Brain microvascular endothelial cell (primary cell): ENCODE measurements around the gene WBP11.
A peak's percentile ranks its signal among the peaks of the same experiment; 100 is the strongest.

Experiments
- DNase-seq: peaks from one replicate; pipeline ENCODE4 v3.0.0-alpha.2; 2020
- H3K27ac ChIP-seq: fragments of 250-450 bp; sonication (Bioruptor Pico); 2 replicates; pipeline ENCODE4 v1.5.1; 2020; ENCODE audit warnings: mild to moderate bottlenecking, moderate library complexity
- H3K27me3 ChIP-seq: fragments of 250-450 bp; sonication (Bioruptor Pico); replicated peaks from 2 replicates; pipeline ENCODE4 v1.5.1; 2020; ENCODE audit warnings: mild to moderate bottlenecking
- H3K36me3 ChIP-seq: fragments of 250-450 bp; sonication (Bioruptor Pico); replicated peaks from 2 replicates; pipeline ENCODE4 v1.5.1; 2020; ENCODE audit warnings: mild to moderate bottlenecking
- H3K4me3 ChIP-seq: 2 replicates; pipeline ENCODE4 v1.5.1; 2011; ENCODE audit warnings: low read depth, mild to moderate bottlenecking, control low read depth, low read length, moderate library complexity
- in situ Hi-C: cut with HindIII; loops from 2 replicates; pipeline ENCODE4 v1.10.0; 2017; ENCODE audit warnings: low sequenced_read_pairs, low pct_ligation_motif_present
- TF ChIP-seq, protein P1 (sequence below): IDR thresholded peaks from 2 replicates; pipeline ENCODE4 v1.5.1; 2011; ENCODE audit warnings: low read depth, mild to moderate bottlenecking, moderate library complexity, low read length, control low read depth, inconsistent platforms; ENCODE audit errors: missing control alignments

The WBP11 gene

GRCh38 chr12:14811486-14811885 is 8.2 kb upstream of the WBP11 start:
- Histone ChIP-seq H3K4me3 (no peak overlapping the region), H3K27ac (no peak overlapping the region), H3K36me3 (no peaks in the 10 kb centered on the region), H3K27me3 (no peaks in the 10 kb centered on the region)
- in situ Hi-C loops, result no loop called here
- TF ChIP-seq, protein P1, sequence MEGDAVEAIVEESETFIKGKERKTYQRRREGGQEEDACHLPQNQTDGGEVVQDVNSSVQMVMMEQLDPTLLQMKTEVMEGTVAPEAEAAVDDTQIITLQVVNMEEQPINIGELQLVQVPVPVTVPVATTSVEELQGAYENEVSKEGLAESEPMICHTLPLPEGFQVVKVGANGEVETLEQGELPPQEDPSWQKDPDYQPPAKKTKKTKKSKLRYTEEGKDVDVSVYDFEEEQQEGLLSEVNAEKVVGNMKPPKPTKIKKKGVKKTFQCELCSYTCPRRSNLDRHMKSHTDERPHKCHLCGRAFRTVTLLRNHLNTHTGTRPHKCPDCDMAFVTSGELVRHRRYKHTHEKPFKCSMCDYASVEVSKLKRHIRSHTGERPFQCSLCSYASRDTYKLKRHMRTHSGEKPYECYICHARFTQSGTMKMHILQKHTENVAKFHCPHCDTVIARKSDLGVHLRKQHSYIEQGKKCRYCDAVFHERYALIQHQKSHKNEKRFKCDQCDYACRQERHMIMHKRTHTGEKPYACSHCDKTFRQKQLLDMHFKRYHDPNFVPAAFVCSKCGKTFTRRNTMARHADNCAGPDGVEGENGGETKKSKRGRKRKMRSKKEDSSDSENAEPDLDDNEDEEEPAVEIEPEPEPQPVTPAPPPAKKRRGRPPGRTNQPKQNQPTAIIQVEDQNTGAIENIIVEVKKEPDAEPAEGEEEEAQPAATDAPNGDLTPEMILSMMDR, result no peak
- DNase-seq, result no peak

GRCh38 chr12:14810953-14811483 is 7.7 kb upstream of the WBP11 start:
- no peaks in the 10 kb centered on the region for H3K27me3 ChIP-seq
- no peaks in the 10 kb centered on the region for H3K36me3 ChIP-seq
- in situ Hi-C loops, result no loop called here
- TF ChIP-seq, protein P1, result peak; percentile 84
- H3K4me3 ChIP-seq, result no peak overlapping the region
- peak; percentile 45 for DNase-seq
- no peak overlapping the region for H3K27ac ChIP-seq

GRCh38 chr12:14810167-14810952 is 7.1 kb upstream of the WBP11 start:
- TF ChIP-seq, protein P1, result no peak
- Histone ChIP-seq H3K36me3 (no peaks in the 10 kb centered on the region), H3K27me3 (no peaks in the 10 kb centered on the region), H3K4me3 (no peak overlapping the region), H3K27ac (no peak overlapping the region)
- in situ Hi-C loops, result no loop called here
- DNase-seq, result no peak

DNA sequence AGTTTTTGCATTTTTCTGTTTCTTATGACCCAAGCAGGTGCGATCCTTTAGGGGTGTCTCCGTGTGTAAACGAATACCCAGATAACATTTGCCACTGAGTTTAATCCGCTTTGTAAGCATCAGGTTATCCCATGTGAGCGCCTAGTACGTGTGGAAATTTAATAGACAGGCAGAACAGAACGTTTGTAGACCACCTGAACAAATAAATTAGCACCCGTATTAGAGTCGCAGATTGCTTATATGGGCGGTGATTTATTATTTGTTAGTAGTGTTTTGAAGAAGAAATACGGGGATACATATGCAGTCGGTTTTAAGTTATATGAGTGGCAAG is 517 bp upstream of the WBP11 start:
- Histone ChIP-seq H3K4me3 (peak overlapping the region; percentile 73), H3K27me3 (no peaks in the 10 kb centered on the region), H3K27ac (peak overlapping the region; percentile 100), H3K36me3 (peaks cover 6% of the 10 kb centered on the region)
- TF ChIP-seq, protein P1, result no peak
- in situ Hi-C loops, result no loop called here
- no peak for DNase-seq

DNA sequence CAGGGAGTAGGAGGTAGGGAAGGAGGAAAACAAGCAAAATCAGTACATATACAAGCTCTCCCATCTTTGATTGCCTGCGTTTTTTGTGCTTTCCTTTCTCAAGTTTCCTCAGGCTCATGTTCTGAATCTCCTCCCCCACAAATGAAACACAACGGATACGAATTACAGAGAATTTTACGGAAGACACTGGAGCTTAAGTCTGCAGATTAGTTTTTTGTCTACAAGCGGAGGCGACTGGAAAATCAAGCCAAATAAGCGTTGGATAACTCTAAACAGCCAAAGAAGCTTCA is 612 bp downstream of the WBP11 start:
- no peak for DNase-seq
- in situ Hi-C loops, result no loop called here
- peak overlapping the region; percentile 100 for H3K27ac ChIP-seq
- TF ChIP-seq, protein P1, result no peak
- peak overlapping the region; percentile 93 for H3K4me3 ChIP-seq
- peaks cover 11% of the 10 kb centered on the region for H3K36me3 ChIP-seq
- no peaks in the 10 kb centered on the region for H3K27me3 ChIP-seq

DNA sequence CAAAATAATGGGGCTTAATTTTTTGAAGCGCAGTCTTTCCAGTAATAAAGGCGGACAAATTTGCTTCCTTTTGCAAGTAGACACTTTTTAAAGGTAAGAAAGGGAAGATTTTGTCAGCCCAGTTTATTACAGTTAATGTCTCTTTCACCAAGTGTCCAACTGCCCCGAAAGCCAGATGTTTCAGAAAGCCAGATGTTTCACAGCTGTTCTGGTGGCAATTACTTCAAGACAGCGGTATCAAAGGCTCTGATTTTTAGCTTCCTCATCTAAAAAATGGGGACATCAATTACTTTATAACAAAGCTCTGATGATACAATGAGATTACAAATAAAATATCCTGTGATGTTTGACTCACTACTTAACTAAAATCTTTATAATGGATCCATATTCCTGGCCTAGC is 1.0 kb downstream of the WBP11 start:
- peak overlapping the region; percentile 93 for H3K4me3 ChIP-seq
- TF ChIP-seq, protein P1, result no peak
- H3K27me3 ChIP-seq, result no peaks in the 10 kb centered on the region
- H3K36me3 ChIP-seq, result peaks cover 16% of the 10 kb centered on the region
- in situ Hi-C loops, result no loop called here
- no peak for DNase-seq
- H3K27ac ChIP-seq, result peak overlapping the region; percentile 100
